Measurements from ENCODE around the gene RAET1E. TPM values are rescaled to one million over a fixed set of nuclear protein-coding genes. Genes with fewer than 3 reads are reported as not detected.

RAET1E gene
- total and polyA plus RNA-seq, 2 experiments from 2014 or later: 8.1 to 10.4 TPM

- Histone ChIP-seq H2AFZ (no peak overlapping the region), H4K20me1 (ENCODE audit: insufficient read depth) (no peaks in the 10 kb centered on the region), H3K4me1 (ENCODE audit: insufficient read depth) (no peaks in the 10 kb centered on the region), H3K36me3 (ENCODE audit: low read depth) (no peaks in the 10 kb centered on the region), H3K4me2 (ENCODE audit: unreplicated experiment) (no peak overlapping the region), H3F3A (ENCODE audit: insufficient read depth) (no peaks in the 10 kb centered on the region), H3K4me3 (no peak overlapping the region), H3K27ac (no peak overlapping the region), H3K79me2 (ENCODE audit: insufficient read depth) (no peaks in the 10 kb centered on the region), H3K9ac (no peak overlapping the region), H3K9me2 (ENCODE audit: insufficient read depth) (no peaks in the 10 kb centered on the region), H3K9me3 (ENCODE audit: low read depth) (no peaks in the 10 kb centered on the region), H3K27me3 (replicated peaks; ENCODE audit: insufficient read depth) (no peaks in the 10 kb centered on the region)
- in situ Hi-C loops (cut with MboI): no loop called here
- TF ChIP-seq EZH2phosphoT487 (IDR thresholded peaks at IDR 0.05; ENCODE audit: insufficient read depth, low read depth) (no peak), EZH2 (IDR thresholded peaks at IDR 0.05; ENCODE audit: insufficient read depth, poor library complexity, severe bottlenecking) (no peak)
- 81 to 84% methylated on average over 6 of the region's 6 CpGs for WGBS, 2 experiments (ENCODE audit: low coverage in 1 of 2, low lambda C conversion rate in 2 of 2, missing lambda C conversion rate in 2 of 2)
- no peak for DNase-seq
Measured at GRCh38 chr6:149905911-149906371, 8.0 kb upstream of the RAET1E start.

DNA sequence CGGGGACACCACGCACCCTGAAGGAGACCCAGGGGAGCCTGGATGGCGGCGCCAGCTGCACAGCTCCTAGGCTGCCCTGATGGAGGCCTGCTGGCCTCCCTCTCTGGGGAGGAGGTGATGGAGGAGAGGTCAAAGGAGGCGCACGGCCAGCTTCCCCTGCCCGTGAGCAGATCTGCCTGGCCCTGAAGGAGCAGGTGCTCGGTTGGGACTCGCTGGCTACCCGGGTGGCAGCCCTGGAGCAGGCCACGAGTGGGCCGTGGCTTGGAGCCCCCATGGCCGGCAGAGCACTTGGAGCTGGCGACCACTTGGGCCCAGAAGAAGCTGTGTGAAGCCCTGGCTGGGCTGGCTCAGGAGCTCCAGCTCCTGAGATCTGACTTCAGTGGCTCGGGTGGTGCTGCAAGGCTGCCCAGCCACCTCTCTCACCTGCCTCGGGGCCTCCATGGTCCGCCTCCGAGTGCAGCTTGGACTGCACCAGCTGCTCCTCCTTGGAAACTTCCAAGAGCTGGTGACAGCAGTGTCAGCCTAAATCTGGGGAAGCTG lies 7.5 kb upstream of the RAET1E start:
- H3K36me3 ChIP-seq (ENCODE audit: low read depth): no peaks in the 10 kb centered on the region
- no peak for DNase-seq
- no peaks in the 10 kb centered on the region for H3K9me3 ChIP-seq (ENCODE audit: low read depth)
- in situ Hi-C loops (cut with MboI): no loop called here
- TF ChIP-seq EZH2 (IDR thresholded peaks at IDR 0.05; ENCODE audit: insufficient read depth, poor library complexity, severe bottlenecking) (no peak), EZH2phosphoT487 (IDR thresholded peaks at IDR 0.05; ENCODE audit: insufficient read depth, low read depth) (no peak)
- H3F3A ChIP-seq (ENCODE audit: insufficient read depth): no peaks in the 10 kb centered on the region
- no peaks in the 10 kb centered on the region for H3K79me2 ChIP-seq (ENCODE audit: insufficient read depth)
- WGBS, 2 experiments (ENCODE audit: low coverage in 1 of 2, low lambda C conversion rate in 2 of 2, missing lambda C conversion rate in 2 of 2): 88 to 90% methylated on average over 17 to 18 of the region's 18 CpGs
- no peaks in the 10 kb centered on the region for H3K27me3 ChIP-seq (replicated peaks; ENCODE audit: insufficient read depth)
- no peak overlapping the region for H3K27ac ChIP-seq
- H3K9me2 ChIP-seq (ENCODE audit: insufficient read depth): no peaks in the 10 kb centered on the region
- no peak overlapping the region for H3K9ac ChIP-seq
- H3K4me2 ChIP-seq (ENCODE audit: unreplicated experiment): no peak overlapping the region
- no peak overlapping the region for H3K4me3 ChIP-seq
- H4K20me1 ChIP-seq (ENCODE audit: insufficient read depth): no peaks in the 10 kb centered on the region
- H3K4me1 ChIP-seq (ENCODE audit: insufficient read depth): no peaks in the 10 kb centered on the region
- no peak overlapping the region for H2AFZ ChIP-seq

- TF ChIP-seq EZH2phosphoT487 (IDR thresholded peaks at IDR 0.05; ENCODE audit: insufficient read depth, low read depth) (no peak), EZH2 (IDR thresholded peaks at IDR 0.05; ENCODE audit: insufficient read depth, poor library complexity, severe bottlenecking) (no peak)
- H3K9me2 ChIP-seq (ENCODE audit: insufficient read depth): no peaks in the 10 kb centered on the region
- H3K4me1 ChIP-seq (ENCODE audit: insufficient read depth): no peaks in the 10 kb centered on the region
- H3K27me3 ChIP-seq (replicated peaks; ENCODE audit: insufficient read depth): no peaks in the 10 kb centered on the region
- in situ Hi-C loops (cut with MboI): no loop called here
- H3K9me3 ChIP-seq (ENCODE audit: low read depth): no peaks in the 10 kb centered on the region
- H3F3A ChIP-seq (ENCODE audit: insufficient read depth): no peaks in the 10 kb centered on the region
- no peaks in the 10 kb centered on the region for H3K36me3 ChIP-seq (ENCODE audit: low read depth)
- H3K4me3 ChIP-seq: no peak overlapping the region
- H3K79me2 ChIP-seq (ENCODE audit: insufficient read depth): no peaks in the 10 kb centered on the region
- H3K27ac ChIP-seq: no peak overlapping the region
- no peak for DNase-seq
- no peaks in the 10 kb centered on the region for H4K20me1 ChIP-seq (ENCODE audit: insufficient read depth)
- no peak overlapping the region for H2AFZ ChIP-seq
- 83 to 86% methylated on average over 13 of the region's 13 CpGs for WGBS, 2 experiments (ENCODE audit: low coverage in 1 of 2, low lambda C conversion rate in 2 of 2, missing lambda C conversion rate in 2 of 2)
- H3K4me2 ChIP-seq (ENCODE audit: unreplicated experiment): no peak overlapping the region
- no peak overlapping the region for H3K9ac ChIP-seq
Measured at GRCh38 chr6:149904661-149905370, 6.9 kb upstream of the RAET1E start.

DNA sequence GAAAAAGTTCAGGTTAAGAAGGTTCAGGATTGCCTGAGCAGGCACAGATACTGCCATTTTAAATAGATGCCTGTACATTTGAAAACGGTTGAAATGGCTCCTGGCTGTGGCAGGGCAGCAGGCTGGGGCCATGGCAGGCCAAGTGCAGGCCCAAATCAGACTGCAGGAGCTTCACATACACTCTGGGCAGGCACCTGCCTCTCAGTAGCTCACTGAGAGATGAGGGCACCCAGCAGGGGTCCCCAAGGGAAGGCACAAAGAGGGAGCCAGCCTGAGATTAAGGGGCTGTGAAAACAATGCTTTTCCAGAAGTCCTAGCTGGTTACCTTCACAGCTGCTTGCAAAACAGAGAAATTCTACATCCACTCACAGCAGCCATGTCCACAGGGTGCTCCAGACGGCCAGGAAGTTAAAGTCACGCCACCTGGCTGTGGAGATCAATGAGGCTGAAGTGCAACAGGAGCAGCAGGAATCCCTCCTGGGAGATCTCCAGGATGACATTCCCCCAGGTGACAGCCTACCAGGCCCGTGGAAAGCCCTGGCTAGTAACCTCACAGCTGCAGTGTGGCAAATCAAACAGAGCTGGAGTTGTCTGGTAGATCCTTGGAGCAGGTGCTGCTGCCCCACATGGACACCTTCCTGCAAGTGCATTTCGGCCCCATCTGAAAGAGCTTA lies 6.2 kb upstream of the RAET1E start:
- Histone ChIP-seq H3K9me2 (ENCODE audit: insufficient read depth) (no peaks in the 10 kb centered on the region), H3K27me3 (replicated peaks; ENCODE audit: insufficient read depth) (no peaks in the 10 kb centered on the region), H3K4me3 (no peak overlapping the region), H3K9ac (no peak overlapping the region), H3F3A (ENCODE audit: insufficient read depth) (no peaks in the 10 kb centered on the region), H3K4me1 (ENCODE audit: insufficient read depth) (no peaks in the 10 kb centered on the region), H3K79me2 (ENCODE audit: insufficient read depth) (no peaks in the 10 kb centered on the region), H3K27ac (no peak overlapping the region), H4K20me1 (ENCODE audit: insufficient read depth) (no peaks in the 10 kb centered on the region), H3K36me3 (ENCODE audit: low read depth) (no peaks in the 10 kb centered on the region), H3K9me3 (ENCODE audit: low read depth) (no peaks in the 10 kb centered on the region), H3K4me2 (ENCODE audit: unreplicated experiment) (no peak overlapping the region), H2AFZ (no peak overlapping the region)
- no peak for DNase-seq
- in situ Hi-C loops (cut with MboI): no loop called here
- 62 to 67% methylated on average over 5 of the region's 5 CpGs for WGBS, 2 experiments (ENCODE audit: low coverage in 1 of 2, low lambda C conversion rate in 2 of 2, missing lambda C conversion rate in 2 of 2)
- TF ChIP-seq EZH2 (IDR thresholded peaks at IDR 0.05; ENCODE audit: insufficient read depth, poor library complexity, severe bottlenecking) (no peak), EZH2phosphoT487 (IDR thresholded peaks at IDR 0.05; ENCODE audit: insufficient read depth, low read depth) (no peak)
